Endometrial microvascular endothelial cells (primary cell): ENCODE results near the gene ZBTB17. TPM values are rescaled to one million over a fixed set of nuclear protein-coding genes. Genes with fewer than 3 reads are reported as not detected.

Experiments
- in situ Hi-C: cut with HindIII; loops from 2 replicates; pipeline ENCODE4 v1.10.0; 2017; ENCODE audit warnings: low sequenced_read_pairs, low pct_unique_long_range_greater_than_20kb; ENCODE audit errors: inconsistent ontology term
- total RNA-seq: library from RNA; depleted of rRNA; stranded (reverse); fragments of >200 nt; gene quantifications from one replicate; pipeline ENCODE4 v1.2.3, GENCODE V29; 2015; ENCODE audit errors: inconsistent ontology term

Gene ZBTB17
- total RNA-seq, 1 donor from 2014 or later, result 26.5 TPM

DNA sequence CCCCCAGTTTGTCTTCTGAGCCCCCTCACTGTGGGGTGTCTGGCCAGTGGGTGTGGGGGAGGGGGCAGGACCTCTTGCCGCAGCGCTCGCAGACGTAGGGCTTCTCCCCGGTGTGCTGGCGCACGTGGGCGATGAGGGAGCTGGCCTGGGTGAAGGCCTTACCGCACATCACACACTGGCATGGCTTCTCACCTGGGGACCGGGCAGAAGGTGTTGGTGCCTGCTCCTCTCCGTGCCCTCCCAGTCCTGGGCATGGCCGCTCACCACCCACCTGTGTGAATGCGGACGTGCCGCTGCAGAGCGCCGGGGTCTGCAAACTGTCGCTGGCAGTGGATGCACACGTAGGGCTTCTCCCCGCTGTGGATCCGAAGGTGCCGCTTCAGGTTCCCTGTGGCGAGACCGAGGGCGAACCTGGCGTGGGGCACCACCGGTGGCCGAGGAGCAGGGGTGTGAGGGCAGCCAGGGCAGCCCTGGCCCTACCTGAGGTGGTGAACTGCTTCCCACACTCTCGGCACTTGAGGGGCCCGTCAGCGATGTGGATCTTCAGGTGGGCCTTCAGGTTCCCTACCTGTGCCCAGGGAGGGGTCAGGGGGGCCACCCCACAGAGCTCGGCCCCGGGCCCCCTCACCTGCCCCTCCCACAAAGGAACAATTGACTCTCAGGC, 32.4 kb downstream of the ZBTB17 start:
- in situ Hi-C loops, result no loop called here

- in situ Hi-C loops, result no loop called here
Observed at GRCh38 chr1:15942661-15943327, 33.1 kb downstream of the ZBTB17 start.

DNA sequence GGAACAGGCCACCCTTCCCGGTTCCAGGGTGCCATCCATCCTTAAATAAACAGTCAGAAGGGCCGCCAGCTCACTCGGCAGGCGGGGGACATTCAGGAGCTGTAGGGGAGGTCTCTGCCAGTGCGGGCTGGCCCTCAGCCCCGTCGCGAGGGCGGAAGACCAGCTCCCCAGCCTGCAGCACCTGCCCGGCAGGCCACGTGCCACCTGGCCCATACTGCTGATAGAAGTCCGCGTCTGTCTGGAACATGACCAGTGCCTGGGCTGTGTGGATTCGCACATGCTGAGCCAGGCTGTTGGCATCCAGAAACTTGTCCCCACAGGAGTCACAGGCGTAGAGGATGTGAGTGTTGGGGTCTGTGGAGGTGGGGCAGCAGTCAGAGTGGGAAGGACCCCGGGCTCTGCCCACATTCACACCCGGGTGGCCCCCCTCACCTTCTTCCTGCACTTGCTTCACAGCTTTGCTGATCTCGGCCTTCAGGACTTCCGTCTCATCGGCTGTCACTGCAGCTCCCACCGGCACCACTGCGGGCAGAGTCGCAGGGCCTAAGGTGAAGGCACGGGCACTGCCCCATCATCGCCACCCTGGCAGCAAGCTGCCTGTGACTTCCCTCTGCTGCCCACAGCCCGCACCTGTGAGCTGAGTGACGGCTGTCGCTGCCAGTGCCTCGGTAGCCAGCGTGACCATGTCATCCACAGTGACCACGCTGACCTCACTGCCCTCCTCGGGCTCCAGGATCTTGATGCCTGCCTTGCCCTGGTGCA, 33.8 kb downstream of the ZBTB17 start:
- in situ Hi-C loops, result no loop called here

- in situ Hi-C loops, result no loop called here
Observed at GRCh38 chr1:15941044-15941840, 34.7 kb downstream of the ZBTB17 start.

DNA sequence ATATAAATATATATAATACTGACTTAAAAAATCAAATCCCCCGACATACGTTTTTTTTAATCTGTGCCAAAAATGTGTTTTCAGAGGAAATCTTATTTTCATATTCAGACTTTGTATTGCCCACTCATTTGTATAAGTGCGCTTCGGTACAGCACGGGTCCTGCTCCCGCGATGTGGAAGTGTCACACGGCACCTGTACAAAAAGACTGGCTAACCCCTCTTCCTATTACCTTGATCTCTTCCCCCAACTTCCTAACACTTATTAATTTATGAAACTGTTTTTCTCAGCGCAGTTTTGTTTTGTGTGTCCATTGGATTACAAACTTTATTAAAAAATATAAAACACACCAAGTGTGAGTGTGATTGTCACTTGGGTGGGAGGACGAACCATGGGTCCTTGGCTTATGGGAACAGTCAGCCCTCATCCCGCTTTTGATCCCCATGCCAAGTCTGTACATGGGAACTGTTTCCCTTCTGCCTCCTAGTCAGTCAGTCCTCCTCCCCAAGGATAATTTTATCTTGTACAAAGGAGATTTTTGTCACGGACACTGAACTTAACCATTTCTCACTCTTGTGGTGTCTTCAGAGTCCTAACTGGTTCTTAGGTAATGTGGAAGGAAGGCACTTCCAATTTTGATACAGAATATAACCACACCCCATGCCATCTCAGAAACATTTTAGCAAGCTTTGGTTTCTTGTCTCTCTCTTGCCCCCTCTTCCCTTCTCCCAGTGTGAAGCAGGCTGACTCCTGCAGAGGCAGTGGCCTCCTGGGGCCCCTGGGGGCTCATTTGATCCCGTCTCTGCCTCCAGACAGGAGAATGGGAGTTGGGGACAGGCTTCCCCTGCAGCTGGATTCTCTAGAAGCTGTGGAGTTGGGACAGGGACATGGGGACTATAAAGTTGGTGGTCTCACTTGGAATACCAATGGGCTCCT, 35.5 kb downstream of the ZBTB17 start:
- in situ Hi-C loops, result no loop called here

- in situ Hi-C loops, result no loop called here
Observed at GRCh38 chr1:15939181-15940109, 36.5 kb downstream of the ZBTB17 start.

GRCh38 chr1:15938628-15939161, 37.2 kb downstream of the ZBTB17 start:
- in situ Hi-C loops, result no loop called here

- in situ Hi-C loops, result no loop called here
Observed at GRCh38 chr1:15937706-15938168, 38.2 kb downstream of the ZBTB17 start.

- in situ Hi-C loops, result no loop called here
Observed at GRCh38 chr1:15937146-15937545, 38.8 kb downstream of the ZBTB17 start.

GRCh38 chr1:15936025-15936424, 39.9 kb downstream of the ZBTB17 start:
- in situ Hi-C loops, result no loop called here

DNA sequence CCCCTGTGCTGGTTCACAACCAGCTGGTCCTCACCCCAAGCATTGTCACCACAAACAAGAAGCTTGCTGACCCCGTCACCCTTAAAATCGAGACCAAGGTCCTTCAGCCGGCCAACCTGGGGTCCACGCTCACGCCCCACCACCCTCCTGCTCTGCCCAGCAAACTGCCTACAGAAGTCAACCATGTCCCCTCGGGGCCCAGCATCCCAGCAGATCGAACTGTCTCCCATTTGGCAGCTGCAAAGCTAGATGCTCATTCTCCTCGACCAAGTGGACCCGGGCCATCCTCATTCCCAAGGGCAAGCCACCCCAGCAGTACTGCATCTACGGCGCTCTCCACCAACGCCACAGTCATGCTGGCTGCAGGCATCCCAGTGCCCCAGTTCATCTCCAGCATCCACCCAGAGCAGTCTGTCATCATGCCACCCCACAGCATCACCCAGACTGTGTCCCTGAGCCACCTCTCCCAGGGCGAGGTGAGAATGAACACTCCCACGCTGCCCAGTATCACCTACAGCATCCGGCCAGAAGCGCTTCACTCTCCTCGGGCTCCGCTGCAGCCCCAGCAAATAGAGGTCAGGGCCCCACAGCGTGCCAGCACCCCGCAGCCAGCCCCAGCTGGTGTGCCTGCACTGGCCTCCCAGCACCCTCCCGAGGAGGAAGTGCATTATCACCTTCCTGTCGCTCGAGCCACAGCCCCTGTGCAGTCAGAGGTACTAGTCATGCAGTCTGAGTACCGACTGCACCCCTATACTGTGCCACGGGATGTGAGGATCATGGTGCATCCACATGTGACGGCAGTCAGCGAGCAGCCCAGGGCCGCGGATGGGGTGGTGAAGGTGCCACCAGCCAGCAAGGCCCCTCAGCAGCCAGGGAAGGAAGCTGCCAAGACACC, 40.6 kb downstream of the ZBTB17 start:
- in situ Hi-C loops, result no loop called here

GRCh38 chr1:15934211-15935055, 41.5 kb downstream of the ZBTB17 start:
- in situ Hi-C loops, result no loop called here

DNA sequence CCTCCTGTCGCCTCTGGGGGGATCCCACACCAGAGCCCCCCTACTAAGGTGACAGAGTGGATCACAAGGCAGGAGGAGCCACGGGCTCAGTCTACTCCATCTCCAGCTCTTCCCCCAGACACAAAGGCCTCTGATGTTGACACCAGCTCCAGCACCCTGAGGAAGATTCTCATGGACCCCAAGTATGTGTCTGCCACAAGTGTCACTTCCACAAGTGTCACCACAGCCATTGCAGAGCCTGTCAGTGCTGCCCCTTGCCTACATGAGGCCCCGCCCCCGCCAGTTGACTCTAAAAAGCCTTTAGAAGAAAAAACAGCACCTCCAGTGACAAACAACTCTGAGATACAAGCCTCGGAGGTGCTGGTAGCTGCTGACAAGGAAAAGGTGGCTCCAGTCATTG, 42.2 kb downstream of the ZBTB17 start:
- in situ Hi-C loops, result no loop called here

GRCh38 chr1:15932612-15933011, 43.3 kb downstream of the ZBTB17 start:
- in situ Hi-C loops, result no loop called here

DNA sequence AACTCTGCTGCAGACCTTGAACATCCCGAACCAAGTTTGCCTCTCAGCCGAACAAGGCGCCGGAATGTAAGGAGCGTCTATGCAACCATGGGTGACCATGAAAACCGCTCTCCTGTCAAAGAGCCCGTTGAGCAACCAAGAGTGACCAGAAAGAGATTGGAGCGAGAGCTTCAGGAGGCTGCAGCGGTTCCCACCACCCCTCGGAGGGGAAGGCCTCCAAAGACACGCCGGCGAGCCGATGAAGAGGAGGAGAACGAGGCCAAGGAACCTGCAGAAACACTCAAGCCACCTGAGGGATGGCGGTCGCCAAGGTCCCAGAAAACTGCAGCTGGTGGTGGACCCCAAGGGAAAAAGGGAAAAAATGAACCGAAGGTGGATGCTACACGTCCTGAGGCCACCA, 44.0 kb downstream of the ZBTB17 start:
- in situ Hi-C loops, result no loop called here
